ENCODE data around the gene TTC7B. TPM values are rescaled to one million over a fixed set of nuclear protein-coding genes. Genes with fewer than 3 reads are reported as not detected.

TTC7B gene
- total and polyA plus RNA-seq, 9 of the 15 experiments (the other 6 are each of a cell fraction or from before 2014, with no cell fraction given) = 2.2 to 77.2 (median 36.7) TPM

- Histone ChIP-seq H3K9me1 (ENCODE audit: control insufficient read depth, insufficient read depth, low read length) (no peaks in the 10 kb centered on the region), H4K20me1 (replicated peaks; ENCODE audit: control insufficient read depth, insufficient read depth, low read length) (no peaks in the 10 kb centered on the region; the same call in 1 of the 2 replicates), H3K36me3 (ENCODE audit: control insufficient read depth, insufficient read depth, low read length) (peaks cover 15% of the 10 kb centered on the region; the same call in 2 of the 3 replicates), H3K4me3 (no peak overlapping the region), H3K79me2 (ENCODE audit: control insufficient read depth, insufficient read depth, low read length) (peaks cover 93% of the 10 kb centered on the region), H3K9ac (ENCODE audit: insufficient read depth in 1 of 2, low read depth in 2 of 2, low read length in 2 of 2) (peak overlapping the region; percentile 41 to 90), H2AFZ (ENCODE audit: low read depth, low read length) (no peak overlapping the region), H3K9me3 (replicated peaks; ENCODE audit: control insufficient read depth, insufficient read depth, low read depth, low read length) (no peaks in the 10 kb centered on the region), H3K4me2 (ENCODE audit: insufficient read depth, low read length) (peak overlapping the region; percentile 82; the same call in 1 of the 2 replicates), H3K27me3 (ENCODE audit: control insufficient read depth in 2 of 2, insufficient read depth in 2 of 2, low read length in 2 of 2) (no peaks in the 10 kb centered on the region), H3K27ac (ENCODE audit: extremely low read depth, low read depth, low read length) (peak overlapping the region; percentile 97), H3K4me1 (replicated peaks in 1 of 2; ENCODE audit: control insufficient read depth in 2 of 2, insufficient read depth in 2 of 2, low read length in 2 of 2) (peaks cover 62 to 81% of the 10 kb centered on the region in 2 experiments)
- in situ Hi-C loops (cut with MboI) (no loop called here), intact Hi-C loops (cut with micrococcal nuclease) (loop anchor here (2.0 to 5.0 kb wide), 2 partner anchors 46 to 425 kb away; no protein-coding TSS in a partner anchor)
- 69% methylated on average over 5 of the region's 6 CpGs for WGBS (ENCODE audit: insufficient coverage, low coverage, missing lambda C conversion rate)
- BruUV-seq (replicated peaks) = no TSS peak
- no peak for ATAC-seq
- ChIA-PET POLR2A (no interaction called here), CTCF (ENCODE audit: low intra/inter-chr PET ratio) (no interaction called here)
- TF ChIP-seq KLF6 (CRISPR knock-in tag; IDR thresholded peaks at IDR 0.05; ENCODE audit: borderline replicate concordance) = no peak
- no peak for TF ChIP-seq SNRNP70 (optimal IDR thresholded peaks at IDR 0.05; ENCODE audit: low read depth, low read length)
- TF ChIP-seq PML (IDR thresholded peaks at IDR 0.05; ENCODE audit: low read length) = no peak
- TF ChIP-seq PREB (CRISPR knock-in tag; IDR thresholded peaks at IDR 0.05) = no peak
- TF ChIP-seq ZNF780A (CRISPR knock-in tag; IDR thresholded peaks at IDR 0.05) = no peak
- no peak for TF ChIP-seq CHD2 (IDR thresholded peaks at IDR 0.05; ENCODE audit: low read depth, low read length)
- no peak for TF ChIP-seq HDAC3 (IDR thresholded peaks at IDR 0.05; ENCODE audit: borderline replicate concordance, partially characterized antibody)
- no peak for TF ChIP-seq ZNF512 (tag; IDR thresholded peaks at IDR 0.05)
- no peak for TF ChIP-seq IFI16 (CRISPR knock-in tag; IDR thresholded peaks at IDR 0.05)
- no peak for TF ChIP-seq CEBPB (tag; IDR thresholded peaks at IDR 0.05)
- no peak for TF ChIP-seq NEUROD1 (IDR thresholded peaks at IDR 0.05; ENCODE audit: borderline replicate concordance, low read depth, low read length, partially characterized antibody)
- no peak for TF ChIP-seq ZZZ3 (IDR thresholded peaks at IDR 0.05)
- TF ChIP-seq HDAC8 (tag; IDR thresholded peaks at IDR 0.05) = no peak
- TF ChIP-seq RBM15 (IDR thresholded peaks at IDR 0.05; ENCODE audit: insufficient read depth, low read length) = no peak
- TF ChIP-seq SP1 (CRISPR knock-in tag; IDR thresholded peaks at IDR 0.05) = no peak
- TF ChIP-seq ELK1 (CRISPR knock-in tag; IDR thresholded peaks at IDR 0.05) = no peak
- TF ChIP-seq POLR3A (IDR thresholded peaks at IDR 0.05; ENCODE audit: borderline replicate concordance, extremely low read depth, insufficient read depth, insufficient read length) = no peak
- no peak for TF ChIP-seq EP400 (IDR thresholded peaks at IDR 0.05)
- no peak for TF ChIP-seq FOXJ2 (tag; IDR thresholded peaks at IDR 0.05)
- no peak for FAIRE-seq
- no peak for DNase-seq (ENCODE audit: extremely low read depth in 1 of 4, low spot score in 3 of 4)
These were observed 9.2 kb downstream of the TTC7B start for GRCh38 chr14:90807060-90807459.

Data from K562 (cell line).